Heart right ventricle (tissue), 16 donors: ENCODE data around the gene PLA2G5. TPM values are rescaled to one million over a fixed set of nuclear protein-coding genes. Genes with fewer than 3 reads are reported as not detected.
"Not testable (repeated sequence)": the region's sequence is repeated elsewhere in the genome, so short reads cannot be mapped to it uniquely, and the experiment has no call there.

Source experiments
- ATAC-seq, 8 donors: fragments of 200-7000 bp; cut with Tn5 transposase; one replicate each; pipeline ENCODE4 v1.9.1; 2020; ENCODE audit warnings: mild to moderate bottlenecking in 8 of 8, moderate library complexity in 8 of 8, moderate number of reproducible peaks in 1 of 8
- DNase-seq, 2 donors: peaks; one replicate each; pipeline ENCODE4 v3.0.0-alpha.2; 2020
- H3K27ac ChIP-seq, 10 donors: fragments of 200-600 bp; sonication (generic) in 2 of 10; one replicate each; pipeline versions ENCODE4 v1.5.0 to v1.8.0; 2020 to 2022; ENCODE audit warnings: mild to moderate bottlenecking in 3 of 10
- H3K27me3 ChIP-seq, 7 donors: fragments of 200-600 bp; one replicate each; pipeline ENCODE4 v1.8.0; 2021 to 2022; ENCODE audit warnings: mild to moderate bottlenecking in 2 of 7
- H3K36me3 ChIP-seq, 9 donors: fragments of 200-600 bp; sonication (generic) in 1 of 9; one replicate each; pipeline versions ENCODE4 v1.5.0 to v1.8.0; 2020 to 2022; ENCODE audit warnings: mild to moderate bottlenecking in 2 of 9
- H3K4me1 ChIP-seq, 9 donors: fragments of 200-600 bp; sonication (generic) in 1 of 9; one replicate each; pipeline versions ENCODE4 v1.5.0 to v1.8.0; 2020 to 2022; ENCODE audit warnings: mild to moderate bottlenecking in 4 of 9
- H3K4me3 ChIP-seq, 10 donors: fragments of 200-600 bp; sonication (generic) in 2 of 10; one replicate each; pipeline versions ENCODE4 v1.5.0 to v1.8.0; 2020 to 2022; ENCODE audit warnings: mild to moderate bottlenecking in 7 of 10, moderate library complexity in 2 of 10
- H3K9me3 ChIP-seq, 11 donors: fragments of 200-600 bp in 10 of 11; sonication (generic) in 2 of 11; one replicate each; pipeline versions ENCODE4 v1.5.0 to v1.8.0; 2013 to 2022; ENCODE audit warnings: mild to moderate bottlenecking in 2 of 11, control low read depth in 1 of 11, moderate library complexity in 1 of 11
- WGBS, 2 donors: extraction: QIAGEN DNeasy Blood & Tissue Kit; methylation state at CpG; one replicate each; pipeline ENCODE4 v1.1.7; 2013; ENCODE audit warnings: inconsistent platforms in 1 of 2; 5-methylcytosine and 5-hydroxymethylcytosine counted together
- intact Hi-C, 10 donors: fragments of 100-400 bp; cut with DNase I; formaldehyde crosslinking; loops; one replicate each; pipeline versions ENCODE4 v1.11.1 to v1.14.2; 2022
- polyA plus RNA-seq, 2 donors: library from polyadenylated mRNA; stranded (reverse); fragments of 200-250 nt; gene quantifications; one replicate each; pipeline ENCODE4 v1.2.3, GENCODE V29; 2013
- total RNA-seq, 10 donors: library from RNA; stranded (reverse); fragmentation: NEBNext Ultra II Directional in 3 of 10; extraction: Animal tissue kit (Norgen Biotek cat#: 25700) in 3 of 10; gene quantifications; one replicate each; pipeline versions ENCODE4 v1.2.1 to v1.2.4, GENCODE V29; 2021 to 2023
- TF ChIP-seq, protein P1 (sequence below), 9 donors: fragments of 200-600 bp; sonication (generic) in 2 of 9; IDR thresholded peaks; one replicate each; pipeline versions ENCODE4 v1.5.0 to v1.8.0; 2021 to 2022; ENCODE audit warnings: antibody characterized with exemption in 9 of 9, mild to moderate bottlenecking in 5 of 9, moderate library complexity in 1 of 9
- donor health status: Arrhythmogenic right ventricular cardiomyopathy.
- donor health status: ischemic (EF 13 %, LVEDD 7.1; RV severe dilation, severe dysfunction).
- donor health status: healthy with polysubstance abuse.
- donor health status: DM: no; HTN: yes; CAD: no.
- donor health status: DM: no; HTN: no; CAD: no.
- donor health status: ischemic (EF 25% LVEDD 6.9; RV normal size, moderate dysfunction).
- donor health status: ischemic (EF 25% LVEDD 5.7; RV mildly dilated, moderate dysfunction).
- donor health status: healthy.
- donor health status: DM: yes; HTN: yes; CAD: no.
- donor health status: Ischemic cardiomyopathy.
- donor health status: ischemic (EF 35%, LVEDD 5.7; RV mildly dilated, moderate dysfunction).
- donor health status: nonischemic (EF 11% LVEDD 7.7; RV severe dilation, severe dysfunction).
- donor health status: DM: yes; HTN: yes; CAD: no.
- donor health status: PGD.
- donor health status: ischemic (EF 29% LVEDD 5.4; RV normal size, mild dysfunction).
- donor health status: nonischemic (EF 23%, LVEDD 6.1; RV moderate dilation, normal function).

PLA2G5 gene
- total and polyA plus RNA-seq, 12 donors = 31.5 to 133 (median 49.3) TPM

DNA sequence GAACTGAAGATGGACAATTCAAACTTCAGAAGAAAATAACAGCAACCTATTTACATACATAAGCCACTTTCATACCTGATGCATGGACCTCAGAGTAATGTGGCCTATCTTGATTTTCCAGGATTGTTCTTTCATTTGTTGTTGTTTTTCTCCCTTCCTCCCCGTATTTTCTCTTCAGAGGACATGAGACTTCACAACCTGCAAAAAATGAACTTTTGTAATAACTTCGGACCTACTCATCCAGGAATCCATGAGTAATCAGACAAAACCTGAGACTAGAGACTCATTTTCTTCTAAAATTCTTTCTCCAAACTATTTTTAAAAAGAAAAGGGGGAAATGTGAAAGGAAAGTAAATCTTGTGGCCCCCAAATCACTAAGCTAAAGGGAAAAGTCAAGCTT, 17.6 kb upstream of the PLA2G5 start:
- TF ChIP-seq, protein P1, sequence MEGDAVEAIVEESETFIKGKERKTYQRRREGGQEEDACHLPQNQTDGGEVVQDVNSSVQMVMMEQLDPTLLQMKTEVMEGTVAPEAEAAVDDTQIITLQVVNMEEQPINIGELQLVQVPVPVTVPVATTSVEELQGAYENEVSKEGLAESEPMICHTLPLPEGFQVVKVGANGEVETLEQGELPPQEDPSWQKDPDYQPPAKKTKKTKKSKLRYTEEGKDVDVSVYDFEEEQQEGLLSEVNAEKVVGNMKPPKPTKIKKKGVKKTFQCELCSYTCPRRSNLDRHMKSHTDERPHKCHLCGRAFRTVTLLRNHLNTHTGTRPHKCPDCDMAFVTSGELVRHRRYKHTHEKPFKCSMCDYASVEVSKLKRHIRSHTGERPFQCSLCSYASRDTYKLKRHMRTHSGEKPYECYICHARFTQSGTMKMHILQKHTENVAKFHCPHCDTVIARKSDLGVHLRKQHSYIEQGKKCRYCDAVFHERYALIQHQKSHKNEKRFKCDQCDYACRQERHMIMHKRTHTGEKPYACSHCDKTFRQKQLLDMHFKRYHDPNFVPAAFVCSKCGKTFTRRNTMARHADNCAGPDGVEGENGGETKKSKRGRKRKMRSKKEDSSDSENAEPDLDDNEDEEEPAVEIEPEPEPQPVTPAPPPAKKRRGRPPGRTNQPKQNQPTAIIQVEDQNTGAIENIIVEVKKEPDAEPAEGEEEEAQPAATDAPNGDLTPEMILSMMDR (IDR thresholded peaks at IDR 0.05) = no peak
- Histone ChIP-seq H3K27ac (no peak overlapping the region), H3K9me3 (peaks cover 0 to 42% (median 12%) of the 10 kb centered on the region in 11 donors), H3K4me1 (peaks cover 0 to 14% (median 7%) of the 10 kb centered on the region in 9 donors), H3K4me3 (no peak overlapping the region), H3K27me3 (no peaks in the 10 kb centered on the region), H3K36me3 (peaks cover 0 to 10% (median 0%) of the 10 kb centered on the region in 9 donors)
- 81 to 83% methylated on average over 2 of the region's 2 CpGs for WGBS, 2 donors
- intact Hi-C loops = no loop called here
- DNase-seq = no peak
- no peak for ATAC-seq

DNA sequence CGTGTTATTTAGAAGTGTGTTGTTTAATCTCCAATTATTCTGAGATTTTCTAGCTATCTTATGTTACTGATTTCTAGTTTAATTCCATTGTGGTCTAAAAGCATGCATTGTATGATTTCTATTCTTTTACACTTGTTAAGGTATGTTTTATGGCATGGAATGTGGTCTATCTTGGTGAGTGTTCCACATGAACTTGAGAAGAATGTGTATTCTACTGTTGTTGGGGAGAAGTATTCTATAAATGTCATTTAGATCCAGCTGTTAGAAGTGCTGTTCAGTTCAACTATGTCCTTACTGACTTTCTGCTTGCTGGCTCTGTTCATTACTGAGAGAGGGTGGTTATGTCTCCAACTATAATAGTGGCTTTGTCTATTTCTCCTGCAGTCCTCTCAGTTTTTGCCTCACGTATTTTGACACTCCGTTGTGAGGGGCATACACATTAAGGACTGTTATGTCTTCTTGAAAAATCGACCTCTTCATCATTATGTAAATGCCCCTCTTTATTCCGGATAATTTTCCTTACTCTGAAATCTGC, 12.0 kb upstream of the PLA2G5 start:
- Histone ChIP-seq H3K27me3 (no peaks in the 10 kb centered on the region), H3K4me3 (no peak overlapping the region), H3K4me1 (peaks cover 0 to 40% (median 24%) of the 10 kb centered on the region in 9 donors), H3K9me3 (no peaks in the 10 kb centered on the region), H3K27ac (peak overlapping the region in 4 of 10 donors; percentile 16 to 53 (median 37)), H3K36me3 (peaks cover 0 to 3% (median 0%) of the 10 kb centered on the region in 9 donors)
- ATAC-seq (peak in 4 of 8 donors; percentile 19 to 40 (median 26)), DNase-seq (no peak)
- intact Hi-C loops = no loop called here
- TF ChIP-seq, protein P1 (IDR thresholded peaks at IDR 0.05) = no peak
- WGBS, 2 donors = 48 to 55% methylated on average over 5 of the region's 5 CpGs

DNA sequence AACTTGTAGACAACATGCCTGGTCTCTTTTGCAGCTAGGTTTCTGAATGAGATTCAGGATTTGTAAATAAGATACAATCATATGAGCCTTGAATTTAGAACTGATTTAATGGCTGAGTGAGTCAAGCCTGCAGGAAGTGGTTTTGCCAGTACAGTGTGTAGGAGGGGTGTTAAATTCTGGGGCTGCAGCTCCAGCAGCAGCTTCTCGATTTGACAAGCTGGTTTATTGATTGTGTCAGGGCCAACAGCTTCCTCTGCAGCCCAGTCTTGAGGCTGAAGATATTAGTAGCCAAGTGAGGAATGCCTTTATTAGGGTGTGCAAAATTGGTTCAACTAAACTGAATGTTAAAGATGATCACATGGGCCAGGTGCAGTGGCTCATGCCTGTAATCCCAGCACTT, 11.5 kb upstream of the PLA2G5 start:
- H3K27ac ChIP-seq = peak overlapping the region in 4 of 10 donors; percentile 3 to 53 (median 37)
- H3K36me3 ChIP-seq = peaks cover 0 to 3% (median 0%) of the 10 kb centered on the region in 9 donors
- peak overlapping the region in 1 of 10 donors; percentile 4 for H3K4me3 ChIP-seq
- H3K27me3 ChIP-seq = no peaks in the 10 kb centered on the region
- ATAC-seq (peak in 7 of 8 donors; percentile 33 to 61 (median 51)), DNase-seq (no peak)
- intact Hi-C loops = no loop called here
- H3K4me1 ChIP-seq = peaks cover 0 to 40% (median 24%) of the 10 kb centered on the region in 9 donors
- WGBS, 2 donors = 6 to 23% methylated on average over 1 of the region's 1 CpG
- TF ChIP-seq, protein P1 (IDR thresholded peaks at IDR 0.05) = no peak
- H3K9me3 ChIP-seq = no peaks in the 10 kb centered on the region

DNA sequence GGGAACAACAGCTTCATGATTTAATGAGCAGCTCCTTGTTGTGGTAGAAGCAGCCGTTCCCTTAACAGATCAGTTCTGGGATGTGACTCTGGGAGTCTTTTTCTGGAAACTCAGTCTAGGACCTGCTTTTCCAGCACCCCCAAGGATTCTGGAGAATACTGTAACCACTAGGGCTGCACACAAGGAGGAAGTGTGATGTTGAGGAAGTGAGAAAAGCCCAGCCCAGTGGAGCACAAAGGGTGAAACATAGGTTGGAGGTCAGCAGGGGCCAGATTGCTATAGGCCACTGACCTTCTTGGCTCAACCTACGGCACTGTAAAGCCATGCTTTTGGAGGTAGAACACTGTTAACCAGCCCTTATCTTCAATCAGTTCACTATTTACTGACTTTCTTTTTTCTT, 10.1 kb upstream of the PLA2G5 start:
- TF ChIP-seq, protein P1 (IDR thresholded peaks at IDR 0.05) = no peak
- H3K4me1 ChIP-seq = peaks cover 0 to 43% (median 24%) of the 10 kb centered on the region in 9 donors
- intact Hi-C loops = no loop called here
- no peak overlapping the region for H3K4me3 ChIP-seq
- H3K27ac ChIP-seq = peak overlapping the region in 1 of 10 donors; percentile 42
- H3K36me3 ChIP-seq = peaks cover 0 to 7% (median 0%) of the 10 kb centered on the region in 9 donors
- no peaks in the 10 kb centered on the region for H3K9me3 ChIP-seq
- no peaks in the 10 kb centered on the region for H3K27me3 ChIP-seq
- no peak for DNase-seq
- WGBS, 2 donors = 58 to 80% methylated on average over 2 of the region's 2 CpGs
- ATAC-seq = peak in 4 of 8 donors; percentile 40 to 61 (median 47)

DNA sequence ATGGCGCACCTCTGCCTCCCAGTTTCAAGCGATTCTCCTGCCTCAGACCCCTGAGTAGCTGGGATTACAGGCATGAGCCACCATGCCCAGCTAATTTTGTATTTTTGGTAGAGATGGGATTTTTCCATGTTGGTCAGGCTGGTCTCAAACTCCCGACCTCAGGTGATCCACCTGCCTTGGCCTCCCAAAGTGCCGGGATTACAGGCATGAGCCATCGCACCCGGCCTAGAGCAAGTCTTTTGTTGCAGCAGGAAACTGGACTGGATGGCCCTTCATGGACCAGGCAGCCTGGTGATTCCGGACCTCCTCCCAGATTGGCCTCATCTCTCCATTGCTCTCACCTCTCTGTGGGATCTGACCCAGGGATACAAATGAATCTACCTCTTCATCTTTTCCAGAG, 9.2 kb upstream of the PLA2G5 start:
- DNase-seq, intact Hi-C loops, ATAC-seq, H3K27me3 ChIP-seq, H3K27ac ChIP-seq, H3K4me3 ChIP-seq, H3K36me3 ChIP-seq, H3K9me3 ChIP-seq: not testable (repeated sequence)
- H3K4me1 ChIP-seq = peaks cover 0 to 43% (median 17%) of the 10 kb centered on the region in 9 donors
- WGBS, 2 donors = 92 to 98% methylated on average over 7 of the region's 7 CpGs
